GM12878 (cell line): ENCODE measurements around the gene PSG2. TPM values are rescaled to one million over a fixed set of nuclear protein-coding genes. Genes with fewer than 3 reads are reported as not detected.
"Not testable (repeated sequence)": the region's sequence is repeated elsewhere in the genome, so short reads cannot be mapped to it uniquely, and the experiment has no call there.

Source experiments
- ATAC-seq: fragments of 200-7000 bp; cut with Tn5 transposase; 3 replicates; pipeline ENCODE4 v1.9.1; 2020; ENCODE audit warnings: mild to moderate bottlenecking, moderate library complexity
- BruUV-seq: library from RNA; stranded (reverse); fragments of 400-500 nt; replicated peaks from 2 replicates; lab custom pipeline; 2021; lab: Mats Ljungman, UMichigan
- CTCF ChIA-PET: fragments of 300-600 bp; sonication (Branson Sonifier 250); formaldehyde crosslinking; extraction: SDS; loops from one replicate; lab custom pipeline; 2021; ENCODE audit warnings: inconsistent platforms; lab: Yijun Ruan, JAX
- POLR2A ChIA-PET: fragments of 350-600 bp; formaldehyde crosslinking; extraction: SDS; loops from one replicate; lab custom pipeline; 2021; ENCODE audit warnings: inconsistent platforms; lab: Charles Lee
- RAD21 ChIA-PET: fragments of 300-600 bp; sonication (Branson Sonifier 250); formaldehyde crosslinking; loops from one replicate; lab custom pipeline; 2023; ENCODE audit warnings: antibody characterized with exemption; ENCODE audit not compliant: unreplicated experiment; lab: Charles Lee
- SMC1A ChIA-PET: fragments of 300-600 bp; sonication (Branson Sonifier 250); formaldehyde crosslinking; loops from one replicate; lab custom pipeline; 2023; ENCODE audit not compliant: unreplicated experiment, uncharacterized antibody; lab: Charles Lee
- DNase-seq: peaks from one replicate; pipeline ENCODE4 v3.0.0-alpha.2; 2011; ENCODE audit warnings: low read depth, low spot score
- FAIRE-seq: peaks from 3 replicates; lab custom pipeline; 2011; peaks lifted over from hg19 to GRCh38; lab: Jason Lieb, UNC
- H2AFZ ChIP-seq: 2 replicates; pipeline ENCODE4 v1.6.0; 2011; ENCODE audit warnings: low read depth, low read length, control low read depth; ENCODE audit not compliant: control insufficient read depth
- H3K27ac ChIP-seq: 2 replicates; pipeline ENCODE4 v1.5.1; 2011; ENCODE audit warnings: control low read depth; ENCODE audit not compliant: control insufficient read depth, insufficient read depth
- H3K27me3 ChIP-seq, 2 experiments: replicated peaks in 1 of 2; 2 replicates each; pipeline versions ENCODE4 v1.6.0 to v1.6.1; 2011; ENCODE audit warnings: low read length in 1 of 2; ENCODE audit not compliant: control insufficient read depth in 2 of 2, insufficient read depth in 2 of 2
- H3K36me3 ChIP-seq, 2 experiments: 2 replicates each; pipeline ENCODE4 v1.5.1; 2011; ENCODE audit warnings: low read length in 1 of 2; ENCODE audit not compliant: control insufficient read depth in 2 of 2, insufficient read depth in 2 of 2
- H3K4me1 ChIP-seq: 2 replicates; pipeline ENCODE4 v1.6.1; 2011; ENCODE audit warnings: mild to moderate bottlenecking, low read length, moderate library complexity, mixed read lengths; ENCODE audit not compliant: control insufficient read depth, insufficient read depth
- H3K4me2 ChIP-seq: 2 replicates; pipeline ENCODE4 v1.6.0; 2011; ENCODE audit warnings: control low read depth; ENCODE audit not compliant: control insufficient read depth, insufficient read depth
- H3K4me3 ChIP-seq: fragments of 200-600 bp; sonication (generic); 2 replicates; pipeline ENCODE4 v1.5.1; 2016
- H3K79me2 ChIP-seq: 2 replicates; pipeline ENCODE4 v1.6.0; 2011; ENCODE audit warnings: low read length; ENCODE audit not compliant: control insufficient read depth, insufficient read depth
- H3K9ac ChIP-seq: 2 replicates; pipeline ENCODE4 v1.8.0; 2011; ENCODE audit warnings: low read length, control low read depth, mixed read lengths; ENCODE audit not compliant: control insufficient read depth, insufficient read depth
- H3K9me3 ChIP-seq: replicated peaks from 3 replicates; pipeline ENCODE4 v1.5.1; 2011; ENCODE audit warnings: mild to moderate bottlenecking, low read length; ENCODE audit not compliant: control insufficient read depth, insufficient read depth
- H4K20me1 ChIP-seq: 2 replicates; pipeline ENCODE4 v1.6.0; 2011; ENCODE audit not compliant: control insufficient read depth, insufficient read depth
- WGBS: methylation state at CpG from one replicate; pipeline ENCODE4 v1.1.6; 2016; ENCODE audit warnings: low lambda C conversion rate; ENCODE audit not compliant: insufficient replicate concordance, insufficient coverage; ENCODE audit errors: missing lambda C conversion rate; 5-methylcytosine and 5-hydroxymethylcytosine counted together
- in situ Hi-C: fragments of 300-500 bp; cut with MboI; formaldehyde crosslinking; loops from 9 replicates; pipeline ENCODE4 v1.14.3; 2018; ENCODE audit warnings: mixed read lengths
- intact Hi-C: fragments of 100-400 bp; cut with micrococcal nuclease; formaldehyde crosslinking; loops from one replicate; pipeline ENCODE4 v1.14.2; 2022; ENCODE audit not compliant: unreplicated experiment
- polyA plus RNA-seq, 11 experiments: library from polyadenylated mRNA; depleted of rRNA in 4 of 11; unstranded in 6 of 11; stranded (reverse) in 5 of 11; fragments of >200 nt; fragmentation: Nextera tagmentation in 4 of 11; fragmentation: Illumina TruSeq in 1 of 11; extraction: Ambion mirVana in 4 of 11; extraction: Trizol in 1 of 11; gene quantifications; 1 replicate in 1 of 11; 2 replicates in 10 of 11; pipeline versions ENCODE4 v1.2.1 to v1.2.3, GENCODE V29; 2011 to 2016; ENCODE audit warnings: inconsistent platforms in 2 of 11, missing spikeins in 2 of 11, low read depth in 1 of 11
- total RNA-seq, 4 experiments: library from RNA; depleted of rRNA in 3 of 4; stranded (reverse); fragments of >200 nt in 3 of 4; fragmentation: Illumina TruSeq in 1 of 4; extraction: Trizol in 1 of 4; gene quantifications; 2 replicates each; pipeline versions ENCODE4 v1.2.1 to v1.2.3, GENCODE V29; 2013 to 2021

PSG2 gene
- total and polyA plus RNA-seq, 10 of the 15 experiments (the other 5 are each of a cell fraction or from before 2014, with no cell fraction given): not detected

DNA sequence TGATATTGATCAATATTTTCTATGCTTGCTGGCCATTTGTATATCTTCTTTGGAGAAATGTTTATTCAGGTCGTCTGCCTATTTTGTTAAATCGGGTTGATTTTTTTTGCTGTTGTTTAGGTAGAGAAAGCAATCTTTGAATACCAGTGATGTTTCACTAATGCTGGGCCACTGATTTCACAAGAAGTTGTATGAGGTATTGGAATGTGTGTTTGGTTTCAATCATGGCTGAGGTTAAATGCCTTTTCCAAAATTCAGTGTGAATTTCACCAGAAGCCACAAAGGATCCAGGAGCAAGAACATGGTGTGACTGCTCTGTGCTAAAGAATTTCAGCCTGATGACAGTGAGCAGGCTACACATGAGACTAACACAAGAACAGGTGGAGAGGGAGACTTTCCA lies 32.1 kb upstream of the PSG2 start:
- in situ Hi-C loops: loop anchor here (5.0 kb wide), 1 partner anchor 123 kb away; no protein-coding TSS in a partner anchor

DNA sequence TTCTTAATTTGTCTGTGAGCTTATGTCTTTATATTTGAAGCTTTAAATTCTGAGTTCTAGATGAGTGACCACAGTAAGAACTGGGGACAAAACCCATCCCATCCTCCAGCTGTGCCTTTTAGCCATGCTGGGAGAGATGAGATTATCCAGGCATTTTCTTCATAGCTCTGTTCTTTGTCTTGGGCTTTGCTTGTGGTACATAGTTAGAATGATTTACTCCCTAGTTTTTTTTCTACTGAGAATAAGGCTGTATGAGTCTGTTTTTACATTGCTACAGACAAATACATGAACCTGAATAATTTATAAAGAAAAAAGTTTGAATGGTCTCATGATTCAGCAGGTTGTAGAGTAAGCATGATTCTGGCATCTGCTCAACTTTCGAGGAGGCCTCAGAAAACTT lies 24.9 kb upstream of the PSG2 start:
- SMC1A ChIA-PET, H3K36me3 ChIP-seq, DNase-seq, POLR2A ChIA-PET, H3K4me2 ChIP-seq, H2AFZ ChIP-seq, H3K27ac ChIP-seq, H3K79me2 ChIP-seq, H3K9ac ChIP-seq, RAD21 ChIA-PET, H3K27me3 ChIP-seq, H4K20me1 ChIP-seq, intact Hi-C loops, FAIRE-seq, H3K4me3 ChIP-seq, in situ Hi-C loops, H3K9me3 ChIP-seq, H3K4me1 ChIP-seq, ATAC-seq, BruUV-seq, CTCF ChIA-PET: not testable (repeated sequence)
- 0% methylated on average over 1 of the region's 1 CpG for WGBS

More for the DNA sequence above, 32.1 kb upstream of the PSG2 start:
- FAIRE-seq, H3K4me3 ChIP-seq, POLR2A ChIA-PET, H3K79me2 ChIP-seq, SMC1A ChIA-PET, H3K9ac ChIP-seq, H3K9me3 ChIP-seq, DNase-seq, H3K4me2 ChIP-seq, H2AFZ ChIP-seq, H3K36me3 ChIP-seq, CTCF ChIA-PET, RAD21 ChIA-PET, H3K4me1 ChIP-seq, H4K20me1 ChIP-seq, intact Hi-C loops, BruUV-seq, H3K27ac ChIP-seq, H3K27me3 ChIP-seq, ATAC-seq: not testable (repeated sequence)
- 48% methylated on average over 2 of the region's 2 CpGs for WGBS
